H1 (cell line): ENCODE measurements around the gene FAT1. TPM values are rescaled to one million over a fixed set of nuclear protein-coding genes. Genes with fewer than 3 reads are reported as not detected.

Experiments used
- BCL11A ChIP-seq, 2 experiments: IDR thresholded peaks; one replicate each; pipeline ENCODE4 v1.6.1; 2011; ENCODE audit warnings: low read depth in 2 of 2, low read length in 2 of 2, mild to moderate bottlenecking in 2 of 2
- BRCA1 ChIP-seq: IDR thresholded peaks from 2 replicates; pipeline ENCODE4 v1.6.1; 2012; ENCODE audit warnings: low read depth, low read length, improper control_type of control experiment
- CTBP2 ChIP-seq: IDR thresholded peaks from 2 replicates; pipeline ENCODE4 v1.7.0; 2011; ENCODE audit warnings: borderline replicate concordance, mild to moderate bottlenecking, moderate library complexity, mixed read lengths, low read length; ENCODE audit not compliant: insufficient read depth, insufficient read length
- RFX5 ChIP-seq: IDR thresholded peaks from 2 replicates; pipeline ENCODE4 v1.6.1; 2011; ENCODE audit warnings: low read depth, low read length, improper control_type of control experiment, borderline replicate concordance
- RNF2 ChIP-seq: fragments of 200-900, 300-1000 bp; sonication (generic); IDR thresholded peaks from 2 replicates; pipeline ENCODE4 v1.7.1; 2016; ENCODE audit warnings: borderline replicate concordance, low read depth, mild to moderate bottlenecking, antibody characterized with exemption, low read length; ENCODE audit not compliant: poor library complexity, severe bottlenecking; ENCODE audit errors: missing control alignments
- ZNF274 ChIP-seq: IDR thresholded peaks from 2 replicates; pipeline ENCODE4 v1.7.0; 2012; ENCODE audit warnings: low read length, borderline replicate concordance; ENCODE audit errors: extremely low read depth
- polyA plus RNA-seq, 7 experiments: library from polyadenylated mRNA; depleted of rRNA in 3 of 7; stranded (reverse) in 5 of 7; unstranded in 2 of 7; fragments of >200 nt in 5 of 7; fragments of 200-250 nt in 2 of 7; gene quantifications; 1 replicate in 5 of 7; 2 replicates in 1 of 7; 4 replicates in 1 of 7; pipeline versions ENCODE4 v1.2.1 to v1.2.3, GENCODE V29; 2011 to 2013; ENCODE audit warnings: missing spikeins in 2 of 7, mixed read lengths in 2 of 7
- total RNA-seq: library from RNA; stranded (reverse); fragmentation: NEBNext Ultra II Directional; extraction: Animal tissue kit (Norgen Biotek cat#: 25700); gene quantifications from 2 replicates; pipeline ENCODE4 v1.2.1, GENCODE V29; 2021
- TF ChIP-seq, protein P1 (sequence below): IDR thresholded peaks from 2 replicates; pipeline ENCODE4 v1.6.1; 2012; ENCODE audit warnings: inconsistent platforms

Gene FAT1
- total and polyA plus RNA-seq, 2 of the 8 experiments (the other 6 are each of a cell fraction or from before 2014, with no cell fraction given) = 94.4 to 137 TPM

DNA sequence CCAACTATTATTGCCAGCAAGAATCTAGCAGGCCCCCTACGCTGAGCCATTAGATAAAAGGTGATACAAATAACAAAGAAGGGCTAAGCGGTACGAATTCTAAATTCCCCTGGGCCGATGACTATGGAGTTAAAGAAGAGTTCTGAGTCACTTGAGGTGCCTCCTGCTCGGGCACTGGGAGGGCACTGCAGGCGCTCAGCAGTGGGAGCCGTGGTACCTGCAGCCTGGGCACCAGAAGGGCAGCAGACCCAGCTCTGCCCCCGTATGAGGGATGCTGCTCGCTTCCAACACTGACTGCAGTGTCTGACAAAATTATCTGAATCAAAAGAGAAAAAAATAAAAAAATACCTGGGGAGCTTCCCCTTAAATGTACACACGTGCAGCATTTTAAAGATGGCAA lies 124.2 kb downstream of the FAT1 start (continued):
- TF ChIP-seq, protein P1, sequence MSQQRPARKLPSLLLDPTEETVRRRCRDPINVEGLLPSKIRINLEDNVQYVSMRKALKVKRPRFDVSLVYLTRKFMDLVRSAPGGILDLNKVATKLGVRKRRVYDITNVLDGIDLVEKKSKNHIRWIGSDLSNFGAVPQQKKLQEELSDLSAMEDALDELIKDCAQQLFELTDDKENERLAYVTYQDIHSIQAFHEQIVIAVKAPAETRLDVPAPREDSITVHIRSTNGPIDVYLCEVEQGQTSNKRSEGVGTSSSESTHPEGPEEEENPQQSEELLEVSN = no peak
- TF ChIP-seq RFX5 (no peak), ZNF274 (no peak), CTBP2 (no peak), BCL11A (IDR thresholded peaks at IDR 0.05; ENCODE audit: low read depth in 2 of 2, low read length in 2 of 2) (no peak), RNF2 (no peak), BRCA1 (no peak)
